ENCODE results near the gene GNAT1. TPM values are rescaled to one million over a fixed set of nuclear protein-coding genes. Genes with fewer than 3 reads are reported as not detected.
A peak's percentile ranks its signal among the peaks of the same experiment; 100 is the strongest.
"Not testable (repeated sequence)": the region's sequence is repeated elsewhere in the genome, so short reads cannot be mapped to it uniquely, and the experiment has no call there.

GNAT1 gene
- total RNA-seq, 1 donor from 2014 or later = not detected

- H3K36me3 Mint-ChIP-seq (ENCODE audit: low read depth) = no peaks in the 10 kb centered on the region
- peaks cover 14% of the 10 kb centered on the region for H3K4me1 Mint-ChIP-seq
- peak; percentile 35 for DNase-seq (ENCODE audit: low read depth, low spot score)
- H3K27me3 Mint-ChIP-seq (ENCODE audit: low read depth) = peaks cover 49% of the 10 kb centered on the region
- H3K4me3 Mint-ChIP-seq = peak overlapping the region; percentile 27
- no peak for TF ChIP-seq CTCF (conservative IDR thresholded peaks at IDR 0.05)
- H3K27ac Mint-ChIP-seq (ENCODE audit: unreplicated experiment) = no peak overlapping the region
- no peaks in the 10 kb centered on the region for H3K9me3 Mint-ChIP-seq
Observed at GRCh38 chr3:50205413-50206276, 14.2 kb downstream of the GNAT1 start.

DNA sequence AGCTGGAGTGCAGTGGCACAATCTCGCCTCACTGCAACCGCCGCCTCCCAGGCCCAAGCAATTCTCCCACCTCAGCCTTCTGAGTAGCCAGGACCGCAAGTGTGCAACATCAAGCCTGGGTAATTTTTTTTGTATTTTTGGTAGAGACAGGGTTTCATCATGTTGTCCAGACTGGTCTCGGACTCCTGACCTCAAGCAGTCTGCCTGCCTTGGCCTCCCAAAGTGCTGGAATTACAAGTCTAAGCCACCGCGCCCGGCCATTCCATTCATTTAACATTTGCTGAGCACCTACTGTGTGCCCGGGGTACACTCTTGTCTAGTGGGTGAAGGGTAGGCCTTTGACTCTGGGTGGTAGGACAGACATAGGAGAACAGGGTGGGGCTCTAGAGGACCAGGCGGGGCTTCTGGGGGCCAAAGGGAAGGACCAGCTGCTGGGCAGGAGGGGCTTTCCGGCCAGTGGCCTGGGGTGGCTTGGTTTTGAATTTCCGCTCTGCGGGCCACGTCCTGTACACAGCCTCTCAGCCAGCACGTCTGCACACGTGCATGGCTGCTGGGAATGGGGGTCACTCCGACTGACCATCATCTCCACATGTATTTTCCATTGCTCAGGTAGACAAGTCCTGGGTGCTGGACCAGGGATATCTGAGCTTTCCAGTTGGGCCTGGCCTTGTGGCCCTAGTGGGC, 16.1 kb downstream of the GNAT1 start:
- Mint-ChIP-seq H3K4me1 (peaks cover 11% of the 10 kb centered on the region), H3K27ac (ENCODE audit: unreplicated experiment) (no peak overlapping the region), H3K4me3 (no peak overlapping the region), H3K27me3 (ENCODE audit: low read depth) (peaks cover 43% of the 10 kb centered on the region), H3K9me3 (no peaks in the 10 kb centered on the region), H3K36me3 (ENCODE audit: low read depth) (no peaks in the 10 kb centered on the region)
- no peak for DNase-seq (ENCODE audit: low read depth, low spot score)
- TF ChIP-seq CTCF (conservative IDR thresholded peaks at IDR 0.05) = no peak

DNA sequence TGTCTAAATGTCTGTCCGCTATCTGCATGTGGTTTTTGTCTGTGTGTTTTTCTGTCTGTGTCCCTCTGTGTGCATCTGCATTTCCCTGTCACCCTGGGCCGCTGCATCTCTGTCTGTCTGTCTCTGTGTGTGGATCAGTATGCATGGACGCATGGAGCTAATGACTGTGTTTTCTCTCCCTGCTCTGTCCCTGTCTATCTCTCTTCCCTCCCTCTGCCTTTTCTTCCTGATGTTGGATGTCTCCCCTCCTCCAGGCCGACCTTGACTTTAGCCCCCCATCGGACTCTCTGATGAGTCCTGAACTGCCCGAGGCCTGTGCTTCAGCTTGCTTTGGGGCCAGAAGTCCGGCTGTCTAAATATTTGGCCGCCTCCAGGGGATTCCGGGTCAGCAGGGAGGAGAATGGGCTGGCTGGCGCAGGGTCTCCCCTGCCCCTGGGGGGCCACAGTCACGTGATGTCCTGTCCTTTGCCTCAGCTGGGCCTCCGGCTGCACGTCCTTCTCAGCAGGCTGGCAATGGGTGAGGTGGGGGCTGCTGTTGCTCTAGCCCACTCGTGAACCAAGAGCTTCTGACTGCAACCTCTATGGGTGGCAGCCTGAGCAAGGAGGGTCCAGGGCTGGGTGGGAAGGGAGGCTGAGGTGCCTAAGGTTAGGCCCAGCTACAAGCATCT, 17.4 kb downstream of the GNAT1 start:
- Mint-ChIP-seq H3K4me3 (no peak overlapping the region), H3K36me3 (ENCODE audit: low read depth) (no peaks in the 10 kb centered on the region), H3K27me3 (ENCODE audit: low read depth) (peaks cover 36% of the 10 kb centered on the region), H3K9me3 (no peaks in the 10 kb centered on the region), H3K27ac (ENCODE audit: unreplicated experiment) (no peak overlapping the region), H3K4me1 (peaks cover 5% of the 10 kb centered on the region)
- TF ChIP-seq CTCF (conservative IDR thresholded peaks at IDR 0.05) = no peak
- no peak for DNase-seq (ENCODE audit: low read depth, low spot score)

DNA sequence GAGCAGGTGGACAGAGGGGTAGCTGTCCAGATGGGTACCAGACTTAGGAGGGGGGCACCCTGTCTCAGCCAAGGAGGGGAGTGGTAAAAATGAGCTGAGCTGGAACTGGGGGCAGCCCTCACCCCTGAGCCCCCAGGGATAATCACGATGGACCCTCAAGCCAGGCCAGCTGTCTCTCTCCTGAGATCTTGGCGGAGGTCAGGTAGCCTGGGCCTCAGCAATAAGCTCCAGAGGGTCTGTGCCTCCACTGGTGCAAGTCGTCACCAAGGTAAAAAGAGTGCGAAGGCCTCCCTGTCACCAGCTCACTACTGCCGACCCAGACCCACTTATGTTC, 18.7 kb downstream of the GNAT1 start:
- H3K4me1 Mint-ChIP-seq = peaks cover 5% of the 10 kb centered on the region
- no peak overlapping the region for H3K4me3 Mint-ChIP-seq
- no peak for DNase-seq (ENCODE audit: low read depth, low spot score)
- peaks cover 31% of the 10 kb centered on the region for H3K27me3 Mint-ChIP-seq (ENCODE audit: low read depth)
- no peak for TF ChIP-seq CTCF (conservative IDR thresholded peaks at IDR 0.05)
- no peaks in the 10 kb centered on the region for H3K36me3 Mint-ChIP-seq (ENCODE audit: low read depth)
- H3K27ac Mint-ChIP-seq (ENCODE audit: unreplicated experiment) = no peak overlapping the region
- H3K9me3 Mint-ChIP-seq = no peaks in the 10 kb centered on the region

DNA sequence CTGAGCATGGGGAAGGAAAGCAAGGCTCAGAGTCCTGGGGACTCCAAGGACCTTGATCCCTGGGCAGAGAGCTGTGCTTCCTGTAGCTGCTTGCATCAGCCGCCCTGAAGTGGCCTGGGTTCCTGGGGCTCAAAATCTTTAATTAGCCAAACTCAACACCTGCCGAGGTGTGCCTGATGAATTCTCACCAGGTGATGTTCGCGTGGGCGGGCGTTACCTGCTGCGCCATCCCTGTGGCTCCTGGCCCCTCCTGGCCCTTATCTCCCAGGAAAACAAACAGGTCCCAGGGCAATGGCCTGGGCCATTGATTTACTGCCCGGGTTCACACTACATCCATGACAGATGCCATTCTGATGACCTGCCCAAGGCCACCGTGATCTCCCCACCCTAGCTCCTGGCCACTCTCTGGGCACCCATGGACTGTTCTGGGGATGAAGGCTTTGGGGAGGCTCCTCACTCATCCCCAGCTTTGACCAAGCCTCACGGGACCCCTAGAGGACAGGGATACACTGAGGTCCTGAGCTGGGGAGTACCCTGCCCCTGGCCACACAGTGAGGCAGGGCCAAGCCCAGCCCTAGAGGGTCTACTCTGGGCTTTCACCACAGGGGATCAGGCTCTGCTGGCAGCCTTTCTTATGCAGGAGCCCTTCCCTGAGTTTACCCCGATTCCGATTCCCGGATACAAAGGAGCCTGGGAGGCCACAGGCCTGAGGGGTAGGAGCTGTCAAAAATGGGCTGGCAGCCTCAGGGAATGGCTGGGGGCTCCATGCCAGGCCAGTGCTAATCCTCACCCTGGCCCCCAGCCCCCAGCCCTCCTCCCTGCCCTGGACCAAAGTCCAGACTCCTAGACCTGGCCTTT, 19.3 kb downstream of the GNAT1 start:
- Mint-ChIP-seq H3K27me3 (ENCODE audit: low read depth) (peaks cover 25% of the 10 kb centered on the region), H3K36me3 (ENCODE audit: low read depth) (no peaks in the 10 kb centered on the region), H3K27ac (ENCODE audit: unreplicated experiment) (no peak overlapping the region), H3K4me3 (no peak overlapping the region), H3K4me1 (peaks cover 5% of the 10 kb centered on the region), H3K9me3 (no peaks in the 10 kb centered on the region)
- DNase-seq (ENCODE audit: low read depth, low spot score) = no peak
- no peak for TF ChIP-seq CTCF (conservative IDR thresholded peaks at IDR 0.05)

- not testable (repeated sequence) for H3K4me3 Mint-ChIP-seq
Observed at GRCh38 chr3:50211368-50211717, 19.9 kb downstream of the GNAT1 start.

More at GRCh38 chr3:50211368-50211717, 19.9 kb downstream of the GNAT1 start:
- H3K27me3 Mint-ChIP-seq (ENCODE audit: low read depth) = peaks cover 21% of the 10 kb centered on the region
- DNase-seq (ENCODE audit: low read depth, low spot score); H3K36me3 Mint-ChIP-seq (ENCODE audit: low read depth); H3K4me1 Mint-ChIP-seq; H3K27ac Mint-ChIP-seq (ENCODE audit: unreplicated experiment); H3K9me3 Mint-ChIP-seq: not testable (repeated sequence)

Measured in neural crest cell (in vitro differentiated cells).